Cardiac muscle cell (in vitro differentiated cells and primary cell): ENCODE measurements around the gene SOS2. TPM values are rescaled to one million over a fixed set of nuclear protein-coding genes. Genes with fewer than 3 reads are reported as not detected.

ENCODE experiments used
- DNase-seq, 2 donors: peaks; one replicate each; pipeline versions ENCODE4 v3.0.0 to v3.0.0-alpha.2; 2010 to 2017; ENCODE audit warnings: low read depth in 1 of 2, low spot score in 1 of 2
- H3K27ac ChIP-seq: fragments of 200-600 bp; sonication (generic); 2 replicates; pipeline ENCODE4 v1.5.1; 2016
- H3K27me3 ChIP-seq: fragments of 200-600 bp; sonication (generic); 2 replicates; pipeline ENCODE4 v1.6.0; 2016; ENCODE audit warnings: control low read depth
- H3K36me3 ChIP-seq: fragments of 200-600 bp; sonication (generic); 2 replicates; pipeline ENCODE4 v1.5.1; 2016; ENCODE audit warnings: control low read depth
- H3K4me1 ChIP-seq: fragments of 200-600 bp; sonication (generic); 2 replicates; pipeline ENCODE4 v1.8.1; 2017; ENCODE audit warnings: low read depth, mild to moderate bottlenecking, mixed run types
- H3K4me3 ChIP-seq: fragments of 200-600 bp; sonication (generic); 2 replicates; pipeline ENCODE4 v1.5.1; 2016; ENCODE audit warnings: mild to moderate bottlenecking
- H3K9me3 ChIP-seq: fragments of 200-600 bp; sonication (generic); 2 replicates; pipeline ENCODE4 v1.5.1; 2017; ENCODE audit warnings: low read depth, mild to moderate bottlenecking, control low read depth
- polyA plus RNA-seq: library from polyadenylated mRNA; unstranded; fragments of >200 nt; fragmentation: Nextera tagmentation; extraction: Ambion mirVana; gene quantifications from 2 replicates; pipeline ENCODE4 v1.2.1, GENCODE V29; 2016
- total RNA-seq: library from RNA; depleted of rRNA; stranded (reverse); fragments of >200 nt; gene quantifications from 2 replicates; pipeline ENCODE4 v1.2.3, GENCODE V29; 2016
- TF ChIP-seq, protein P1 (sequence below): IDR thresholded peaks from 2 replicates; pipeline ENCODE4 v1.5.1; 2012; ENCODE audit warnings: low read depth, mild to moderate bottlenecking, low read length

Gene SOS2
- total and polyA plus RNA-seq, 2 experiments from 2014 or later: 14.3 to 15.4 TPM

DNA sequence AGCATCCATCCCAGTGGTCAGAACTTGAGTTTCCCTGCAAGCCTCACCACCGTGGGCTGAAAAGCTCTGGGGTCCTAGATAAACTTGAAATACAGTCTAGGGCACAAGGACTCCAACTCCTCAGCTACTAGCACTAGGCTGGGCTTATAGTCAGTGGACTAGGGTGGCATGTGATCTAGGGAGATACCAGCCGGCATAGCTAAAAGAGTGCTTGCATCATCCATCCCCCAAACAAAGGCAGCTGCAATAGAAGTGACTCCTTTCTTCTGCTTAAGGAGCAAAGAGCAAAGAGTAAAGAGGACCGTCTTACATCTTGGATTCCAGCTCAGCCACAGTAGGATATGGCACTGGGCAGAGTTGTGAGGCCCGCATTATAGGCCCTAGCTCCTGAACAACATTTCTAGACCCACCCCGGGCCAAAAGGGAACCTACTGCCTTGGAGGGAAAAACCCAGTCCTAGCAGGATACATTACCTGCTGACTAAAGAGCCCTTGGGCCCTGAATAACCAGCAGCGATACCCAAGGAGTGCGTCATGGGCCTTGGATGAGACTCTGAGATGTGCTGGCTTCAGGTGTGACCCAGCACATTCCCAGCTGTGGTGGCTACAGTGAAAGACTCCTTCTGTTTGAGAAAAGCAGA is 17.9 kb upstream of the SOS2 start:
- peak in 1 of 2 donors; percentile 27 for DNase-seq
- Histone ChIP-seq H3K4me3 (no peak overlapping the region), H3K4me1 (no peaks in the 10 kb centered on the region), H3K36me3 (no peaks in the 10 kb centered on the region), H3K27me3 (no peaks in the 10 kb centered on the region), H3K27ac (no peak overlapping the region), H3K9me3 (no peaks in the 10 kb centered on the region)
- TF ChIP-seq, protein P1, sequence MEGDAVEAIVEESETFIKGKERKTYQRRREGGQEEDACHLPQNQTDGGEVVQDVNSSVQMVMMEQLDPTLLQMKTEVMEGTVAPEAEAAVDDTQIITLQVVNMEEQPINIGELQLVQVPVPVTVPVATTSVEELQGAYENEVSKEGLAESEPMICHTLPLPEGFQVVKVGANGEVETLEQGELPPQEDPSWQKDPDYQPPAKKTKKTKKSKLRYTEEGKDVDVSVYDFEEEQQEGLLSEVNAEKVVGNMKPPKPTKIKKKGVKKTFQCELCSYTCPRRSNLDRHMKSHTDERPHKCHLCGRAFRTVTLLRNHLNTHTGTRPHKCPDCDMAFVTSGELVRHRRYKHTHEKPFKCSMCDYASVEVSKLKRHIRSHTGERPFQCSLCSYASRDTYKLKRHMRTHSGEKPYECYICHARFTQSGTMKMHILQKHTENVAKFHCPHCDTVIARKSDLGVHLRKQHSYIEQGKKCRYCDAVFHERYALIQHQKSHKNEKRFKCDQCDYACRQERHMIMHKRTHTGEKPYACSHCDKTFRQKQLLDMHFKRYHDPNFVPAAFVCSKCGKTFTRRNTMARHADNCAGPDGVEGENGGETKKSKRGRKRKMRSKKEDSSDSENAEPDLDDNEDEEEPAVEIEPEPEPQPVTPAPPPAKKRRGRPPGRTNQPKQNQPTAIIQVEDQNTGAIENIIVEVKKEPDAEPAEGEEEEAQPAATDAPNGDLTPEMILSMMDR: no peak

GRCh38 chr14:50247245-50247644 is 15.9 kb upstream of the SOS2 start:
- H3K36me3 ChIP-seq: no peaks in the 10 kb centered on the region
- H3K9me3 ChIP-seq: no peaks in the 10 kb centered on the region
- H3K27ac ChIP-seq: no peak overlapping the region
- TF ChIP-seq, protein P1: no peak
- no peak overlapping the region for H3K4me3 ChIP-seq
- H3K27me3 ChIP-seq: no peaks in the 10 kb centered on the region
- no peaks in the 10 kb centered on the region for H3K4me1 ChIP-seq
- no peak for DNase-seq

DNA sequence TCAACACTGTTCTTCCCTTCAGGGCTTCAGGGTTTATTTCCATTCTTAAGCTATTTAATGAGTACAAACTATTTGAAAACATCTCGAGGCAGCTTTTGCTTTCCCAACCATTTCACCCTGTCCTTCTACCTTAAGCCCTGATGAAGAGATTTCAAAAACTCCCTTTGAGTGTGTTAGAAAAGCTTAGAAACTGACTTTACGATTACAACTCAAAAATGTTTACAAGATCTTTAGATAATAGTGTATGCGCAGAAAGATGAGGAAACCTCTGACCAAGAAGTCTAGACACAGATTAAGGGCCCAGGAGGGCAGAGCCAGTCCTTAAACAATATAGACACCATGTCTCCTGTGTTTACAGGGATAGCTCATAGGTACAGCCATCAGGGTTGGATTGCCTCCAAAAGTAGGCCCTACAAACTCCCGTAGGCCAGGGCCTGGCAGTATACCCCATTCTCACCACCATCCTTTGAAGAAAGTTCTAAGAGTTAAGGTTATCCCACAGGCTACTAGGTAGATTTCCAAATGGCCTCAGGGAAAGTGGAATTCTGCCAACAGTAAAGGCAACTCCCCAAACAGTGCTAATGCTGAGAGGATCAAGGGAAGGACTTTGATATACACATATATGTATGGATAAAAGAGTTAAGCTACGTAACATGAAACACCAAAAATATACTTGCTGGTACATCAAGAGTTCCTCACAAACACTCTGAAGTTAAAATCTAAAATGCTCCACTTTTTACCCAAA is 11.4 kb upstream of the SOS2 start:
- no peaks in the 10 kb centered on the region for H3K4me1 ChIP-seq
- no peak overlapping the region for H3K27ac ChIP-seq
- no peaks in the 10 kb centered on the region for H3K27me3 ChIP-seq
- TF ChIP-seq, protein P1: no peak
- no peak overlapping the region for H3K4me3 ChIP-seq
- no peaks in the 10 kb centered on the region for H3K36me3 ChIP-seq
- DNase-seq: no peak
- no peaks in the 10 kb centered on the region for H3K9me3 ChIP-seq

DNA sequence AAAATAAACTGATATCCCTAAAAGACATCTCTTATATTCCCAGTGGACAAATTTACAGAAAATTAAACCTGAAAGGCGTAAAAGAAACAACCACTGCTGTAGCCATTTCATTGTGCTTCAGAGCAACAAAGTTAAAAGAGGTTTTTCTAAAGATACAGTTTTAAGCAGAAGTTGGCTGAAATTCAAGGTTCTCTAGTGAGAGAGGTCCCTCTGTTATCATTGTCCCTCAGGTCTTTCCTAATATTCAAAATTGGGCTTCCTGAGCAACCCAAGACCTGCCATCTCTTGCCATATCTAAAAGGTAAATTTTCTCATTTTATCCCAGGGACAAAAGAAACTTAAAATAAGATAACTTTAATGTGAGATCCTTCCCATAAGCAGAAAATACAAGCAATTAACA is 10.7 kb upstream of the SOS2 start:
- Histone ChIP-seq H3K27ac (no peak overlapping the region), H3K4me1 (no peaks in the 10 kb centered on the region), H3K4me3 (no peak overlapping the region), H3K27me3 (no peaks in the 10 kb centered on the region), H3K9me3 (no peaks in the 10 kb centered on the region), H3K36me3 (no peaks in the 10 kb centered on the region)
- DNase-seq: no peak
- TF ChIP-seq, protein P1: no peak

GRCh38 chr14:50237427-50237826 is 6.0 kb upstream of the SOS2 start:
- DNase-seq: no peak
- H3K27me3 ChIP-seq: no peaks in the 10 kb centered on the region
- TF ChIP-seq, protein P1: no peak
- no peak overlapping the region for H3K27ac ChIP-seq
- no peak overlapping the region for H3K4me3 ChIP-seq
- peaks cover 6% of the 10 kb centered on the region for H3K4me1 ChIP-seq
- H3K36me3 ChIP-seq: no peaks in the 10 kb centered on the region
- no peaks in the 10 kb centered on the region for H3K9me3 ChIP-seq
